Measurements from ENCODE around the gene ATP10B.

Gene ATP10B

DNA sequence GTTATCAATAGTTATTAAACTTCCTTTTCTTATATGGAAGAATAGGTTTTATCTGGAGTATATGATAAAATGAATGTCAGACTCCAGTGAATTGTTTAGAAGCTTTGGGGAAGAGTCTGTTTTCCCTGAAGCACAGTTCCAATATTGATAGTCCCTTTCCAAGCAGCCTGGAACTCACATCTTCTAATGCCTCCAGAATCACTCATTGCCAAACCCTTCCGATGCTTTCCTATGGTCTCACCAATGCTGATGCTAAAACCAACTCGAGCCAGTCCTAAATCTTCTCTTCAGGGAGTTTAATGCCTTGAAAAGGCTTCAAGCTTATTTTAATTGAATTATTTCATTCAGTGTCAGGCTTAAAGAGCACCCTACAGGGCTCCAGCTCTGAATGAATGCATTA lies 309.2 kb downstream of the ATP10B start:
- ChIA-PET CTCF (no interaction called here), POLR2A (no interaction called here)
- no peak for DNase-seq
- H3K36me3 ChIP-seq (ENCODE audit: control insufficient read depth in 4 of 4, insufficient read depth in 4 of 4, low read length in 3 of 4): no peaks in the 10 kb centered on the region
- H3K27ac ChIP-seq (ENCODE audit: insufficient read depth in 1 of 2, low read depth in 1 of 2, low read length in 2 of 2, poor library complexity in 1 of 2, severe bottlenecking in 2 of 2): no peak overlapping the region
- WGBS (ENCODE audit: insufficient coverage): 95% methylated on average over 2 of the region's 2 CpGs
- H3K4me3 ChIP-seq (ENCODE audit: control insufficient read depth in 1 of 7, extremely low read depth in 1 of 7, insufficient read depth in 4 of 7, low read depth in 2 of 7, low read length in 6 of 7): no peak overlapping the region
- no peaks in the 10 kb centered on the region for H3K27me3 ChIP-seq (replicated peaks in 2 of 5; ENCODE audit: control insufficient read depth in 4 of 5, insufficient read depth in 5 of 5, low read length in 4 of 5)
- H3K9me3 ChIP-seq (ENCODE audit: control extremely low read depth in 1 of 5, control insufficient read depth in 4 of 5, insufficient read depth in 2 of 5, low read depth in 1 of 5, low read length in 4 of 5): peaks cover 0 to 2% (median 0%) of the 10 kb centered on the region in 5 experiments
- no peaks in the 10 kb centered on the region for H3K4me1 ChIP-seq (ENCODE audit: control extremely low read depth in 1 of 4, control insufficient read depth in 4 of 4, insufficient read depth in 4 of 4, low read length in 3 of 4)

DNA sequence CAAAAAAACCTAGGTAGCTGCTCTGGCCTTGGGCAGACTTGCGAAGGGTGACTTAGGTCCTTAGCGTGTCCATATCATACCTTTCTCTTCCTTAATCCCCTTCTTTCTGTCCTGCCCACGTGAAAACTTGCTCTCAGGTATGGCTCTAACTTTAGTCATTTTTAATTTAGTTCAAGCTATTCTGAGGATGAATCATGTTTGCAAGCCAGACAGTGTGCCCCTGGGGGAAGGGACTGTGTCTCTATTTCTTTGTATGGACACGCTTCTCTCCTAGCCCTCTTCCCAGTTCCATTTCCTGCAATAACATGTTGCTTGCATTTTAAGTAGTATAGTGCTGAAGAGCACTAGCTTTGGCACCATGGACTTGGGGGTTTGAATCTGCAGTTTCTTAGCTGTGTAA lies 309.7 kb downstream of the ATP10B start:
- Histone ChIP-seq H3K9me3 (ENCODE audit: control extremely low read depth in 1 of 5, control insufficient read depth in 4 of 5, insufficient read depth in 2 of 5, low read depth in 1 of 5, low read length in 4 of 5) (peaks cover 0 to 2% (median 0%) of the 10 kb centered on the region in 5 experiments), H3K27ac (ENCODE audit: insufficient read depth in 1 of 2, low read depth in 1 of 2, low read length in 2 of 2, poor library complexity in 1 of 2, severe bottlenecking in 2 of 2) (no peak overlapping the region), H3K4me1 (ENCODE audit: control extremely low read depth in 1 of 4, control insufficient read depth in 4 of 4, insufficient read depth in 4 of 4, low read length in 3 of 4) (no peaks in the 10 kb centered on the region), H3K36me3 (ENCODE audit: control insufficient read depth in 4 of 4, insufficient read depth in 4 of 4, low read length in 3 of 4) (no peaks in the 10 kb centered on the region), H3K27me3 (replicated peaks in 2 of 5; ENCODE audit: control insufficient read depth in 4 of 5, insufficient read depth in 5 of 5, low read length in 4 of 5) (no peaks in the 10 kb centered on the region), H3K4me3 (ENCODE audit: control insufficient read depth in 1 of 7, extremely low read depth in 1 of 7, insufficient read depth in 4 of 7, low read depth in 2 of 7, low read length in 6 of 7) (no peak overlapping the region)
- whole genome bisulfite sequencing (ENCODE audit: insufficient coverage): 80% methylated on average over 1 of the region's 4 CpGs
- no peak for DNase-seq
- POLR2A ChIA-PET: no interaction called here
- CTCF ChIA-PET: no interaction called here

DNA sequence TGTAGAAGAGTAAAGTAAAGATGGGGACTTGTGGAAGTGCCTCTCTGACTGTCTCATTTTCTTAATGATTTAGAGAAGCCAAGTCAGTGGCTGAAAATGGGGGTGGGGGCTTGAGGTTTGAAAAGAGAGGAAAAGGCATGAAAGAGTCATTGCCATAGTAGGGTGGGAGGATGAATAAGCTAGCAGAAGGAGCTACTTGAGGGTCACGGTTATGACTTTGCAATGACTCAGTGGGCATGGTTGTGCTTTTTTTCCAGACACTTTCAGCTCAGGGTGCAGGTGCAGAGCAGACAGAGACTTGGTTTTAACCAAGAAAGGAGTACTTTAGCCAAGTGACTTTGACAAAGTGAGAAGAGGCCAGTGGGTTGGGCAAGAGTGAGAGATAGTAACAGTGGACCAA lies 312.6 kb downstream of the ATP10B start:
- Histone ChIP-seq H3K9me3 (ENCODE audit: control extremely low read depth in 1 of 5, control insufficient read depth in 4 of 5, insufficient read depth in 2 of 5, low read depth in 1 of 5, low read length in 4 of 5) (peaks cover 0 to 1% (median 0%) of the 10 kb centered on the region in 5 experiments), H3K4me1 (ENCODE audit: control extremely low read depth in 1 of 4, control insufficient read depth in 4 of 4, insufficient read depth in 4 of 4, low read length in 3 of 4) (no peaks in the 10 kb centered on the region), H3K27ac (ENCODE audit: insufficient read depth in 1 of 2, low read depth in 1 of 2, low read length in 2 of 2, poor library complexity in 1 of 2, severe bottlenecking in 2 of 2) (no peak overlapping the region), H3K4me3 (ENCODE audit: control insufficient read depth in 1 of 7, extremely low read depth in 1 of 7, insufficient read depth in 4 of 7, low read depth in 2 of 7, low read length in 6 of 7) (no peak overlapping the region), H3K36me3 (ENCODE audit: control insufficient read depth in 4 of 4, insufficient read depth in 4 of 4, low read length in 3 of 4) (no peaks in the 10 kb centered on the region), H3K27me3 (replicated peaks in 2 of 5; ENCODE audit: control insufficient read depth in 4 of 5, insufficient read depth in 5 of 5, low read length in 4 of 5) (peaks cover 0 to 2% (median 0%) of the 10 kb centered on the region in 5 experiments)
- ChIA-PET CTCF (no interaction called here), POLR2A (no interaction called here)
- DNase-seq: no peak
- WGBS (ENCODE audit: insufficient coverage): 100% methylated on average over 1 of the region's 1 CpG

DNA sequence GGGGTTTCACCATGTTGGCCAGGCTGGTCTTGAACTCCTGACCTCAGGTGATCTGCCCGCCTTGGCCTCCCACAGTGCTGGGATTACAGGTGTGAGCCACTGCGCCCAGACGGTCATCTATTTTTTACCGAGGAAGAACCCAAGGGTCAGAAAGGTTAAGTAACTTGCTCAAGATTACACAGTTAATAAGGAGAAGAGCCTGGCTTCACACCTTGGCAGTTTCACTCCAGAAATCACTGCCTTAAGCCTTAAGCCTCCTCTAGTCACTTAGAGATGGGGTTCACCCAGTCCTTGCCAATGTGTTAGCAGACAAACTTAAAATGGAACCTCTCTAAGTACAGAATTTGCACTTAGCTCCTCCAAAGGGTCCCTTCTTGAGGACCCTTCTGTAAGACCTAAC lies 314.1 kb downstream of the ATP10B start:
- ChIA-PET POLR2A (no interaction called here), CTCF (no interaction called here)
- Histone ChIP-seq H3K36me3 (ENCODE audit: control insufficient read depth in 4 of 4, insufficient read depth in 4 of 4, low read length in 3 of 4) (no peaks in the 10 kb centered on the region), H3K4me3 (ENCODE audit: control insufficient read depth in 1 of 7, extremely low read depth in 1 of 7, insufficient read depth in 4 of 7, low read depth in 2 of 7, low read length in 6 of 7) (no peak overlapping the region), H3K4me1 (ENCODE audit: control extremely low read depth in 1 of 4, control insufficient read depth in 4 of 4, insufficient read depth in 4 of 4, low read length in 3 of 4) (no peaks in the 10 kb centered on the region), H3K27me3 (replicated peaks in 2 of 5; ENCODE audit: control insufficient read depth in 4 of 5, insufficient read depth in 5 of 5, low read length in 4 of 5) (peaks cover 0 to 2% (median 0%) of the 10 kb centered on the region in 5 experiments), H3K27ac (ENCODE audit: insufficient read depth in 1 of 2, low read depth in 1 of 2, low read length in 2 of 2, poor library complexity in 1 of 2, severe bottlenecking in 2 of 2) (no peak overlapping the region), H3K9me3 (ENCODE audit: control extremely low read depth in 1 of 5, control insufficient read depth in 4 of 5, insufficient read depth in 2 of 5, low read depth in 1 of 5, low read length in 4 of 5) (no peaks in the 10 kb centered on the region)
- 100% methylated on average over 1 of the region's 4 CpGs for WGBS (ENCODE audit: insufficient coverage)
- DNase-seq: no peak

DNA sequence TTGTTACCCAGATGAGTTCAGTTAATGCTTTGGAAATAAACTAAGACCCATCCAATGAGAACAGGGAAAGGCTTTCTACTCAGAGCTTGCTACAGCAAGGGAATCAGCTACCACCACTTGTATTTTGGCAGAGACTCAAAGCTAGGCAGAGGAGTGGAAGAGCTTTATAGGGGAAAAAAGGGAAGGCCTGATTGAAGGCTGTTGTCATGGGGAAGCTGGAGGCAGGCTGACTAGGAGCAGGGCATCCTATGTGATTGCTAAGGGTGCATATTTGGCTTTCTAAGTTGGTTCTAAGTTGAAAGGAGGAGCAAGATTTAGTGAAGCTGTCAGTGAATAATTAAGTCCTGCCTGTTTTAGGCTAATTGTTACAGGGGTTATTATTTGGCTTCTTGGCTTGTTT lies 314.9 kb downstream of the ATP10B start:
- H3K36me3 ChIP-seq (ENCODE audit: control insufficient read depth in 4 of 4, insufficient read depth in 4 of 4, low read length in 3 of 4): no peaks in the 10 kb centered on the region
- no peak overlapping the region for H3K27ac ChIP-seq (ENCODE audit: insufficient read depth in 1 of 2, low read depth in 1 of 2, low read length in 2 of 2, poor library complexity in 1 of 2, severe bottlenecking in 2 of 2)
- peaks cover 0 to 2% (median 0%) of the 10 kb centered on the region in 5 experiments for H3K27me3 ChIP-seq (replicated peaks in 2 of 5; ENCODE audit: control insufficient read depth in 4 of 5, insufficient read depth in 5 of 5, low read length in 4 of 5)
- CTCF ChIA-PET: no interaction called here
- no peaks in the 10 kb centered on the region for H3K9me3 ChIP-seq (ENCODE audit: control extremely low read depth in 1 of 5, control insufficient read depth in 4 of 5, insufficient read depth in 2 of 5, low read depth in 1 of 5, low read length in 4 of 5)
- POLR2A ChIA-PET: no interaction called here
- no peaks in the 10 kb centered on the region for H3K4me1 ChIP-seq (ENCODE audit: control extremely low read depth in 1 of 4, control insufficient read depth in 4 of 4, insufficient read depth in 4 of 4, low read length in 3 of 4)
- no peak overlapping the region for H3K4me3 ChIP-seq (ENCODE audit: control insufficient read depth in 1 of 7, extremely low read depth in 1 of 7, insufficient read depth in 4 of 7, low read depth in 2 of 7, low read length in 6 of 7)
- DNase-seq: no peak

DNA sequence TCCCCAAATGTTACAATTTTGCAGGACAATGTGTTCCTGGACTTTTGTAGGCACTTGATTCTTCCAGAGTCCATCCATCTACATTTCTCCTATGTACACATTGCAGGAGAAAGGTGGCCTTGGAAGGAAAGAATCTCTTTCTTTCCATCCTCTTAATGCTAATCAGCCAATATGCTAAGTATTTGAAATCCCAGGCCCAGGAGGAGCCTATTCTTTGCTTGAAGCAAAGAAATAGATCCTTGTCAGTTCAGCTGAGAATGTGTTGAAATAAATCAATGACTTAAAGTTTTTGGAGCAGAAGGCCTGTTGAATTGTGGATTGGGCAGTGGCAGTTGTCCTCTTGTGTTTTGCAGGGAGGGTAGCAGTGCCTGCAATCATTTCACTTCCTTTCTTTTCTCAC lies 317.1 kb downstream of the ATP10B start:
- H3K27ac ChIP-seq (ENCODE audit: insufficient read depth in 1 of 2, low read depth in 1 of 2, low read length in 2 of 2, poor library complexity in 1 of 2, severe bottlenecking in 2 of 2): no peak overlapping the region
- CTCF ChIA-PET: no interaction called here
- POLR2A ChIA-PET: no interaction called here

DNA sequence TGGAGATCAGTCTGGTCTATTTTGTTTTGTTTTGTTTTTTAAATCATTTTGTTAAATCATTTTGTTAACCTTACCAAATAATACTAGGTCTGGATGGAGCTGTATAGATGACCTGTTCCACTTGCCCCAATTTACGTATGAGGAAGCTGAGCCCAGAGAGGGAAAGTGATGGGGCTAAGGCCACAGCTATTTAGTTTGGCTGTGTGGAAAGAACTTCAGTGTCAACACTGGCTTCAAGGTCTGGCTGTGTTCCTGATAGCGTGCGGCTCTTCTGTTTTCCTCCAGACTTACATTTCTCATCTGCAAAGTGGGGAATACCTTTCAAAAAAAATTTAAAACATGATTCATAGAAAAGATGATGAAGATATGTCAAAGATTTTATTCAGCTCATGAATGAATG lies 317.9 kb downstream of the ATP10B start:
- peaks cover 0 to 2% (median 0%) of the 10 kb centered on the region in 5 experiments for H3K27me3 ChIP-seq (replicated peaks in 2 of 5; ENCODE audit: control insufficient read depth in 4 of 5, insufficient read depth in 5 of 5, low read length in 4 of 5)
- H3K27ac ChIP-seq (ENCODE audit: insufficient read depth in 1 of 2, low read depth in 1 of 2, low read length in 2 of 2, poor library complexity in 1 of 2, severe bottlenecking in 2 of 2): no peak overlapping the region
- POLR2A ChIA-PET: no interaction called here
- DNase-seq: no peak
- WGBS (ENCODE audit: insufficient coverage): no CpG with 5 or more reads among the region's 3 CpGs
- no peaks in the 10 kb centered on the region for H3K4me1 ChIP-seq (ENCODE audit: control extremely low read depth in 1 of 4, control insufficient read depth in 4 of 4, insufficient read depth in 4 of 4, low read length in 3 of 4)
- CTCF ChIA-PET: no interaction called here
- H3K36me3 ChIP-seq (ENCODE audit: control insufficient read depth in 4 of 4, insufficient read depth in 4 of 4, low read length in 3 of 4): no peaks in the 10 kb centered on the region
- H3K9me3 ChIP-seq (ENCODE audit: control extremely low read depth in 1 of 5, control insufficient read depth in 4 of 5, insufficient read depth in 2 of 5, low read depth in 1 of 5, low read length in 4 of 5): no peaks in the 10 kb centered on the region
- no peak overlapping the region for H3K4me3 ChIP-seq (ENCODE audit: control insufficient read depth in 1 of 7, extremely low read depth in 1 of 7, insufficient read depth in 4 of 7, low read depth in 2 of 7, low read length in 6 of 7)

More for the DNA sequence above, 317.1 kb downstream of the ATP10B start:
- no peak overlapping the region for H3K4me3 ChIP-seq (ENCODE audit: control insufficient read depth in 1 of 7, extremely low read depth in 1 of 7, insufficient read depth in 4 of 7, low read depth in 2 of 7, low read length in 6 of 7)
- no peaks in the 10 kb centered on the region for H3K4me1 ChIP-seq (ENCODE audit: control extremely low read depth in 1 of 4, control insufficient read depth in 4 of 4, insufficient read depth in 4 of 4, low read length in 3 of 4)
- H3K36me3 ChIP-seq (ENCODE audit: control insufficient read depth in 4 of 4, insufficient read depth in 4 of 4, low read length in 3 of 4): no peaks in the 10 kb centered on the region
- peaks cover 0 to 2% (median 0%) of the 10 kb centered on the region in 5 experiments for H3K27me3 ChIP-seq (replicated peaks in 2 of 5; ENCODE audit: control insufficient read depth in 4 of 5, insufficient read depth in 5 of 5, low read length in 4 of 5)
- H3K9me3 ChIP-seq (ENCODE audit: control extremely low read depth in 1 of 5, control insufficient read depth in 4 of 5, insufficient read depth in 2 of 5, low read depth in 1 of 5, low read length in 4 of 5): no peaks in the 10 kb centered on the region
- no peak for DNase-seq
